ENCODE results near the gene PHB1. TPM values are rescaled to one million over a fixed set of nuclear protein-coding genes. Genes with fewer than 3 reads are reported as not detected.

The PHB1 gene
- total and polyA plus RNA-seq, 2 experiments from 2014 or later, result 194 to 211 TPM

- H3K4me1 Mint-ChIP-seq, result peaks cover 29% of the 10 kb centered on the region
- peak overlapping the region; percentile 60 for H3K4me3 Mint-ChIP-seq
- peak overlapping the region; percentile 94 for H3K4me2 ChIP-seq
These were observed 23.2 kb upstream of the PHB1 start for GRCh38 chr17:49437696-49438435.

DNA sequence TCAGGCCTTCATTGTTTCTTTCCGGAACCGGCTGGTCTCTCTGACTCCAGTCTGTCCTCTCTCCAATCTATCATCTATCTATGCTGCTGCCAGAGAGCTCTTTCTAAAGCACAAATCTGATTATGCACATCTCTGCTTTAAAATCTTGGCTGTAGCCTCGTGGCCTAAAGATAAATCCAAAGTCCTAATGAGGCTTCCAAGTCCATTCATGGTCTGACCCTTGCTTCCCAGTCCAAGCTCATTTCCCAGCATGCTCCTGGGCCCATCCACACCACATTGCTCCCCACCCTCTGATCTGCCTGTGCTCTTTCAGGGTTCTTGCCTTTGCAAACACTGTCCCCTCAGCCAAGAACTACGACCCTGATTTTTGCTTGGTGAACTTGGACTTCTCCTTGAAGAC, 21.5 kb upstream of the PHB1 start:
- Mint-ChIP-seq H3K4me3 (no peak overlapping the region), H3K27me3 (ENCODE audit: insufficient read depth, low read depth, poor library complexity) (peaks cover 24% of the 10 kb centered on the region), H3K36me3 (ENCODE audit: low read depth) (no peaks in the 10 kb centered on the region), H3K27ac (no peak overlapping the region), H3K9me3 (no peaks in the 10 kb centered on the region), H3K4me1 (peaks cover 27% of the 10 kb centered on the region)
- no peaks in the 10 kb centered on the region for H3K79me2 ChIP-seq (replicated peaks; ENCODE audit: insufficient read depth)
- no peak overlapping the region for H3K4me3 ChIP-seq
- DNase-seq (ENCODE audit: low spot score) (no peak), ATAC-seq (no peak)
- 0 out of 2 replicates have a peak, but pooled peaks cover 2% of the 10 kb centered on the region for H3K9me2 ChIP-seq (ENCODE audit: insufficient read depth)
- no peak overlapping the region for H3K4me2 ChIP-seq
- peaks cover 3% of the 10 kb centered on the region; the same call in 1 of the 2 replicates for H3K36me3 ChIP-seq (ENCODE audit: insufficient read depth)
- H4K20me1 ChIP-seq (replicated peaks; ENCODE audit: insufficient read depth), result no peaks in the 10 kb centered on the region
- peaks cover 27% of the 10 kb centered on the region for H3K27me3 ChIP-seq (ENCODE audit: insufficient read depth)
- no peak overlapping the region for H2AFZ ChIP-seq
- H3K4me1 ChIP-seq (ENCODE audit: insufficient read depth), result peaks cover 22% of the 10 kb centered on the region; the same call in 1 of the 2 replicates
- no peak overlapping the region for H3K27ac ChIP-seq (ENCODE audit: low read depth)
- no peaks in the 10 kb centered on the region for H3F3A ChIP-seq (replicated peaks; ENCODE audit: low read depth)
- TF ChIP-seq NANOG (IDR thresholded peaks at IDR 0.05; ENCODE audit: borderline replicate concordance), result no peak
- TF ChIP-seq ZNF114 (CRISPR knock-in tag; IDR thresholded peaks at IDR 0.05), result no peak
- no peak for TF ChIP-seq CREB1 (CRISPR knock-in tag; IDR thresholded peaks at IDR 0.05; ENCODE audit: low read depth)
- TF ChIP-seq CTCF (conservative IDR thresholded peaks at IDR 0.05; ENCODE audit: low read depth in 2 of 2), result no peak
- no peak for TF ChIP-seq EZH2 (IDR thresholded peaks at IDR 0.05; ENCODE audit: low read depth, unreplicated experiment)
- TF ChIP-seq STAT1 (IDR thresholded peaks at IDR 0.05; ENCODE audit: unreplicated experiment), result no peak
- TF ChIP-seq, protein P1, sequence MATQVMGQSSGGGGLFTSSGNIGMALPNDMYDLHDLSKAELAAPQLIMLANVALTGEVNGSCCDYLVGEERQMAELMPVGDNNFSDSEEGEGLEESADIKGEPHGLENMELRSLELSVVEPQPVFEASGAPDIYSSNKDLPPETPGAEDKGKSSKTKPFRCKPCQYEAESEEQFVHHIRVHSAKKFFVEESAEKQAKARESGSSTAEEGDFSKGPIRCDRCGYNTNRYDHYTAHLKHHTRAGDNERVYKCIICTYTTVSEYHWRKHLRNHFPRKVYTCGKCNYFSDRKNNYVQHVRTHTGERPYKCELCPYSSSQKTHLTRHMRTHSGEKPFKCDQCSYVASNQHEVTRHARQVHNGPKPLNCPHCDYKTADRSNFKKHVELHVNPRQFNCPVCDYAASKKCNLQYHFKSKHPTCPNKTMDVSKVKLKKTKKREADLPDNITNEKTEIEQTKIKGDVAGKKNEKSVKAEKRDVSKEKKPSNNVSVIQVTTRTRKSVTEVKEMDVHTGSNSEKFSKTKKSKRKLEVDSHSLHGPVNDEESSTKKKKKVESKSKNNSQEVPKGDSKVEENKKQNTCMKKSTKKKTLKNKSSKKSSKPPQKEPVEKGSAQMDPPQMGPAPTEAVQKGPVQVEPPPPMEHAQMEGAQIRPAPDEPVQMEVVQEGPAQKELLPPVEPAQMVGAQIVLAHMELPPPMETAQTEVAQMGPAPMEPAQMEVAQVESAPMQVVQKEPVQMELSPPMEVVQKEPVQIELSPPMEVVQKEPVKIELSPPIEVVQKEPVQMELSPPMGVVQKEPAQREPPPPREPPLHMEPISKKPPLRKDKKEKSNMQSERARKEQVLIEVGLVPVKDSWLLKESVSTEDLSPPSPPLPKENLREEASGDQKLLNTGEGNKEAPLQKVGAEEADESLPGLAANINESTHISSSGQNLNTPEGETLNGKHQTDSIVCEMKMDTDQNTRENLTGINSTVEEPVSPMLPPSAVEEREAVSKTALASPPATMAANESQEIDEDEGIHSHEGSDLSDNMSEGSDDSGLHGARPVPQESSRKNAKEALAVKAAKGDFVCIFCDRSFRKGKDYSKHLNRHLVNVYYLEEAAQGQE (IDR thresholded peaks at IDR 0.05; ENCODE audit: unreplicated experiment), result no peak

More at GRCh38 chr17:49437696-49438435, 23.2 kb upstream of the PHB1 start:
- peaks cover 27% of the 10 kb centered on the region for H3K27me3 Mint-ChIP-seq (ENCODE audit: insufficient read depth, low read depth, poor library complexity)
- Histone ChIP-seq H3K9me2 (ENCODE audit: insufficient read depth) (0 out of 2 replicates have a peak, but pooled peaks cover 2% of the 10 kb centered on the region), H3K27me3 (ENCODE audit: insufficient read depth) (peaks cover 27% of the 10 kb centered on the region), H3K79me2 (replicated peaks; ENCODE audit: insufficient read depth) (no peaks in the 10 kb centered on the region), H4K20me1 (replicated peaks; ENCODE audit: insufficient read depth) (no peaks in the 10 kb centered on the region), H3K4me3 (peak overlapping the region; percentile 76), H3F3A (replicated peaks; ENCODE audit: low read depth) (no peaks in the 10 kb centered on the region), H3K27ac (ENCODE audit: low read depth) (no peak overlapping the region), H3K36me3 (ENCODE audit: insufficient read depth) (peaks cover 3% of the 10 kb centered on the region; the same call in 1 of the 2 replicates), H2AFZ (peak overlapping the region; percentile 99), H3K4me1 (ENCODE audit: insufficient read depth) (peaks cover 22% of the 10 kb centered on the region; the same call in 1 of the 2 replicates)
- no peaks in the 10 kb centered on the region for H3K9me3 Mint-ChIP-seq
- no peak for DNase-seq (ENCODE audit: low spot score)
- no peak for ATAC-seq
- H3K36me3 Mint-ChIP-seq (ENCODE audit: low read depth), result no peaks in the 10 kb centered on the region
- no peak overlapping the region for H3K27ac Mint-ChIP-seq
- no peak for TF ChIP-seq NANOG (IDR thresholded peaks at IDR 0.05; ENCODE audit: borderline replicate concordance)

All from GM23338 (cell line).